ENCODE results near the gene ANKRD33B. TPM values are rescaled to one million over a fixed set of nuclear protein-coding genes. Genes with fewer than 3 reads are reported as not detected.
A peak's percentile ranks its signal among the peaks of the same experiment; 100 is the strongest.

The ANKRD33B gene
- total RNA-seq, 1 experiment from 2014 or later: 6.9 TPM

- Mint-ChIP-seq H3K36me3 (ENCODE audit: insufficient read depth in 1 of 3, low read depth in 3 of 3) (peaks cover 0 to 9% (median 0%) of the 10 kb centered on the region in 3 experiments; a peak in 4 of 7 replicates), H3K27me3 (ENCODE audit: low read depth) (peaks cover 6% of the 10 kb centered on the region; the same call in 1 of the 2 replicates), H3K27ac (0 out of 7 replicates have a peak overlapping the region, but pooled peaks of 1 of the 3 experiments have one; percentile 7), H3K9me3 (peaks cover 9 to 12% of the 10 kb centered on the region in 2 experiments), H3K4me3 (no peak overlapping the region), H3K4me1 (peaks cover under 1 to 2% of the 10 kb centered on the region in 2 experiments; a peak in 2 of 4 replicates)
- Histone ChIP-seq H4K8ac (replicated peaks; ENCODE audit: insufficient read length, low read depth, low read length) (no peak overlapping the region), H3K14ac (ENCODE audit: insufficient read depth, low read length) (no peak overlapping the region), H3K9ac (ENCODE audit: extremely low read depth, insufficient read length, low read length) (no peak overlapping the region), H3K79me1 (ENCODE audit: insufficient read depth, low read depth, low read length, poor library complexity, severe bottlenecking) (no peaks in the 10 kb centered on the region), H3K18ac (ENCODE audit: insufficient read length, low read depth, low read length) (no peak overlapping the region), H3K23ac (ENCODE audit: insufficient read length, low read depth, low read length) (no peak overlapping the region), H3K56ac (ENCODE audit: insufficient read length, low read depth, low read length) (no peak overlapping the region), H3K79me2 (ENCODE audit: insufficient read depth, low read length) (no peaks in the 10 kb centered on the region), H4K91ac (ENCODE audit: insufficient read length, low read depth, low read length) (no peak overlapping the region), H2BK15ac (ENCODE audit: low read depth, low read length) (no peak overlapping the region), H4K5ac (ENCODE audit: insufficient read length, low read depth, low read length) (no peak overlapping the region), H2AFZ (ENCODE audit: low read length) (no peak overlapping the region), H3K4me1 (ENCODE audit: insufficient read depth, low read length) (no peaks in the 10 kb centered on the region), H2BK20ac (ENCODE audit: low read depth, low read length, poor library complexity, severe bottlenecking) (no peak overlapping the region), H3K9me3 (ENCODE audit: control insufficient read depth, low read depth, low read length) (no peaks in the 10 kb centered on the region), H2BK5ac (ENCODE audit: insufficient read length, low read length) (no peak overlapping the region), H3K4me2 (ENCODE audit: insufficient read depth, insufficient read length, low read length) (no peak overlapping the region), H3T11ph (ENCODE audit: low read length) (no peak overlapping the region), H3K23me2 (ENCODE audit: insufficient read length, low read depth, low read length, poor library complexity, severe bottlenecking) (no peaks in the 10 kb centered on the region), H3K4ac (ENCODE audit: low read depth, low read length) (no peak overlapping the region), H2BK12ac (ENCODE audit: insufficient read length, low read depth, low read length) (no peak overlapping the region), H2AK5ac (ENCODE audit: insufficient read length, low read length) (no peak overlapping the region), H3K27ac (ENCODE audit: insufficient read length, low read depth, low read length) (no peak overlapping the region), H2BK120ac (ENCODE audit: low read depth, low read length, poor library complexity, severe bottlenecking) (no peak overlapping the region), H3K27me3 (ENCODE audit: insufficient read depth, low read length) (no peaks in the 10 kb centered on the region), H4K20me1 (ENCODE audit: control insufficient read depth, insufficient read depth, insufficient read length) (no peaks in the 10 kb centered on the region)
- no CpG with 5 or more reads among the region's 17 CpGs for WGBS (ENCODE audit: extremely low coverage, insufficient read length, low lambda C conversion rate)
- TF ChIP-seq, protein P1, sequence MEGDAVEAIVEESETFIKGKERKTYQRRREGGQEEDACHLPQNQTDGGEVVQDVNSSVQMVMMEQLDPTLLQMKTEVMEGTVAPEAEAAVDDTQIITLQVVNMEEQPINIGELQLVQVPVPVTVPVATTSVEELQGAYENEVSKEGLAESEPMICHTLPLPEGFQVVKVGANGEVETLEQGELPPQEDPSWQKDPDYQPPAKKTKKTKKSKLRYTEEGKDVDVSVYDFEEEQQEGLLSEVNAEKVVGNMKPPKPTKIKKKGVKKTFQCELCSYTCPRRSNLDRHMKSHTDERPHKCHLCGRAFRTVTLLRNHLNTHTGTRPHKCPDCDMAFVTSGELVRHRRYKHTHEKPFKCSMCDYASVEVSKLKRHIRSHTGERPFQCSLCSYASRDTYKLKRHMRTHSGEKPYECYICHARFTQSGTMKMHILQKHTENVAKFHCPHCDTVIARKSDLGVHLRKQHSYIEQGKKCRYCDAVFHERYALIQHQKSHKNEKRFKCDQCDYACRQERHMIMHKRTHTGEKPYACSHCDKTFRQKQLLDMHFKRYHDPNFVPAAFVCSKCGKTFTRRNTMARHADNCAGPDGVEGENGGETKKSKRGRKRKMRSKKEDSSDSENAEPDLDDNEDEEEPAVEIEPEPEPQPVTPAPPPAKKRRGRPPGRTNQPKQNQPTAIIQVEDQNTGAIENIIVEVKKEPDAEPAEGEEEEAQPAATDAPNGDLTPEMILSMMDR (conservative IDR thresholded peaks at IDR 0.05): no peak
- no peak for DNase-seq
These were observed 54.4 kb downstream of the ANKRD33B start for GRCh38 chr5:10618311-10618710.
